ENCODE data around the gene SHCBP1L.

DNA sequence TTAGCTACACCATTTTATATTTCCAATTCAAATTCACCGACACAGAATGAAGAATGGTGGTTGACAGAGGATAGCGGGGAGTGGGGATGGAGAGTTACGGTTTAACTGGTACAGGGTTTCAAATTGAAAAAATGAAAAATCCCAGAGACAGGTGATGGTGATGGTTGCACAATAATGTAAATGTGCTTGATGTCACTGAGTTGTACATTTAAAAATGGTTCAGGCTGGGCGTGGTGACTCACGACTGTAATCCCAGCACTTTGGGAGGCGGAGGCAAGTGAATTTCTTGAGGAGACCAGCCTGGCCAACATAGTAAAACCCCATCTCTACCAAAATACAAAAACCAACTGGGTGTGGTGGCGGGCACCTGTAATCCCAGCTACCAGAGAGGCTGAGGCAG lies 31.2 kb upstream of the SHCBP1L start:
- TF ChIP-seq, protein P1, sequence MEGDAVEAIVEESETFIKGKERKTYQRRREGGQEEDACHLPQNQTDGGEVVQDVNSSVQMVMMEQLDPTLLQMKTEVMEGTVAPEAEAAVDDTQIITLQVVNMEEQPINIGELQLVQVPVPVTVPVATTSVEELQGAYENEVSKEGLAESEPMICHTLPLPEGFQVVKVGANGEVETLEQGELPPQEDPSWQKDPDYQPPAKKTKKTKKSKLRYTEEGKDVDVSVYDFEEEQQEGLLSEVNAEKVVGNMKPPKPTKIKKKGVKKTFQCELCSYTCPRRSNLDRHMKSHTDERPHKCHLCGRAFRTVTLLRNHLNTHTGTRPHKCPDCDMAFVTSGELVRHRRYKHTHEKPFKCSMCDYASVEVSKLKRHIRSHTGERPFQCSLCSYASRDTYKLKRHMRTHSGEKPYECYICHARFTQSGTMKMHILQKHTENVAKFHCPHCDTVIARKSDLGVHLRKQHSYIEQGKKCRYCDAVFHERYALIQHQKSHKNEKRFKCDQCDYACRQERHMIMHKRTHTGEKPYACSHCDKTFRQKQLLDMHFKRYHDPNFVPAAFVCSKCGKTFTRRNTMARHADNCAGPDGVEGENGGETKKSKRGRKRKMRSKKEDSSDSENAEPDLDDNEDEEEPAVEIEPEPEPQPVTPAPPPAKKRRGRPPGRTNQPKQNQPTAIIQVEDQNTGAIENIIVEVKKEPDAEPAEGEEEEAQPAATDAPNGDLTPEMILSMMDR (IDR thresholded peaks at IDR 0.05), result no peak
- TF ChIP-seq EZH2 (IDR thresholded peaks at IDR 0.05) (no peak), EZH2phosphoT487 (IDR thresholded peaks at IDR 0.05) (no peak)

All from neural progenitor cell (in vitro differentiated cells).